ENCODE data around the gene TBCE.
A peak's percentile ranks its signal among the peaks of the same experiment; 100 is the strongest.

DNA sequence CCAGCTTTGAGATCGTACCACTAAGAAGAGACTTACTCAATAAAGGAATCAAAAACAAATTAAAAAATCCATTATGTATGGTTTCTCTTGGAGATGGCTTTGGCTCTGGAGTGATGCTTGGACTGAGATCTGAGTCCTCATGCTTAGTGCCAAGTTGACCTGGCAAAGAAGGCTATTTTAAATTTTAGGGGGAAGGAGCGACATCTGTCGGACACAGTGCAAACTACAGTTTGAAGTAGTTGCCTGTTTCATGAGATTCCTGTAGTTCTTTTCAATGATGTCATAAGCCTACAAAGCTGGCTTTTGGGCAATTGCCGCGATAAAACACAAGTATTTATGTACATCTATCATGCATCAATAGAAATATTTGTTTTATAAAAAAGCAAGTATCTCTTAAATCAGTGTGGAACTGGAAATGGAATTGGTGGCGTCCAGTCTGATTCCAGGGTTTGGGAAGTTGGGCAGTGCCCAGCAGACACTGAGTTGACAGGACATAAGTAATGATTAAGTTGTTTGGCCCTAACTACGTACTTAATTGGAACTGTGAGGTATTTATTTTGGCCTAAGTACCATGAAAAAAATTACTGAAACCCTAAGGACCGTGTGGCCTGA is 50.0 kb downstream of the TBCE start:
- TF ChIP-seq, protein P1, sequence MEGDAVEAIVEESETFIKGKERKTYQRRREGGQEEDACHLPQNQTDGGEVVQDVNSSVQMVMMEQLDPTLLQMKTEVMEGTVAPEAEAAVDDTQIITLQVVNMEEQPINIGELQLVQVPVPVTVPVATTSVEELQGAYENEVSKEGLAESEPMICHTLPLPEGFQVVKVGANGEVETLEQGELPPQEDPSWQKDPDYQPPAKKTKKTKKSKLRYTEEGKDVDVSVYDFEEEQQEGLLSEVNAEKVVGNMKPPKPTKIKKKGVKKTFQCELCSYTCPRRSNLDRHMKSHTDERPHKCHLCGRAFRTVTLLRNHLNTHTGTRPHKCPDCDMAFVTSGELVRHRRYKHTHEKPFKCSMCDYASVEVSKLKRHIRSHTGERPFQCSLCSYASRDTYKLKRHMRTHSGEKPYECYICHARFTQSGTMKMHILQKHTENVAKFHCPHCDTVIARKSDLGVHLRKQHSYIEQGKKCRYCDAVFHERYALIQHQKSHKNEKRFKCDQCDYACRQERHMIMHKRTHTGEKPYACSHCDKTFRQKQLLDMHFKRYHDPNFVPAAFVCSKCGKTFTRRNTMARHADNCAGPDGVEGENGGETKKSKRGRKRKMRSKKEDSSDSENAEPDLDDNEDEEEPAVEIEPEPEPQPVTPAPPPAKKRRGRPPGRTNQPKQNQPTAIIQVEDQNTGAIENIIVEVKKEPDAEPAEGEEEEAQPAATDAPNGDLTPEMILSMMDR (IDR thresholded peaks at IDR 0.05) = peak; percentile 78 to 89 (median 85)
- TF ChIP-seq POLR2A (IDR thresholded peaks at IDR 0.05) = no peak

All from Peyer's patch (tissue), 4 donors.